ENCODE data around the gene USP17L15.
"Not testable (repeated sequence)": the region's sequence is repeated elsewhere in the genome, so short reads cannot be mapped to it uniquely, and the experiment has no call there.

- not testable (repeated sequence) for TF ChIP-seq CTCF (IDR thresholded peaks at IDR 0.05; ENCODE audit: low read depth, low read length); EZH2phosphoT487 (IDR thresholded peaks at IDR 0.05; ENCODE audit: low read depth)
Measured at GRCh38 chr4:9210357-9210756, 23.8 kb upstream of the USP17L15 start, which contains the start of gene USP17L10.
